HCT116 (cell line): Measurements from ENCODE around the gene AGGF1. TPM values are rescaled to one million over a fixed set of nuclear protein-coding genes. Genes with fewer than 3 reads are reported as not detected.
"Not testable (repeated sequence)": the region's sequence is repeated elsewhere in the genome, so short reads cannot be mapped to it uniquely, and the experiment has no call there.

Experiments used
- ATAC-seq: fragments of 200-7000 bp; cut with Tn5 transposase; 2 replicates; pipeline ENCODE4 v1.9.1; 2020; ENCODE audit warnings: mild to moderate bottlenecking, moderate library complexity
- BruUV-seq: library from RNA; stranded (reverse); fragments of 400-500 nt; replicated peaks from 2 replicates; lab custom pipeline; 2021; lab: Mats Ljungman, UMichigan
- CTCF ChIA-PET: fragments of 300-600 bp; sonication (Branson Sonifier 250); formaldehyde crosslinking; loops from one replicate; lab custom pipeline; 2021; ENCODE audit warnings: antibody characterized with exemption; lab: Charles Lee
- POLR2A ChIA-PET: fragments of 300-600, 350-600 bp; sonication (Branson Sonifier 250); formaldehyde crosslinking; loops from one replicate; lab custom pipeline; 2021; ENCODE audit warnings: antibody characterized with exemption; lab: Charles Lee
- RAD21 ChIA-PET, 2 experiments: fragments of 300-600 bp; sonication (Branson Sonifier 250); formaldehyde crosslinking; loops; one replicate each; lab custom pipeline; 2023; ENCODE audit warnings: low total read pairs in 2 of 2; ENCODE audit not compliant: uncharacterized antibody in 2 of 2, unreplicated experiment in 2 of 2, low non-redundant PET in 1 of 2; lab: Charles Lee
- DNase-seq: peaks from one replicate; pipeline ENCODE4 v3.0.0-alpha.2; 2010; ENCODE audit warnings: low read depth, low spot score
- H2AFZ ChIP-seq: fragments of 200-600 bp; shearing (Covaris generic), sonication (generic); 2 replicates; pipeline ENCODE4 v1.6.1; 2017; ENCODE audit warnings: low read depth, mixed run types, mixed read lengths, antibody characterized with exemption, low read length; ENCODE audit not compliant: poor library complexity, severe bottlenecking
- H3K27ac ChIP-seq: 2 replicates; pipeline ENCODE4 v1.5.1; 2012; ENCODE audit warnings: low read depth, low read length
- H3K27me3 ChIP-seq: fragments of 200-600 bp; sonication (generic); 2 replicates; pipeline ENCODE4 v1.6.1; 2016; ENCODE audit warnings: mixed run types, low read length, mixed read lengths; ENCODE audit not compliant: insufficient read depth
- H3K36me3 ChIP-seq, 2 experiments: fragments of 200-500 bp in 1 of 2; fragments of 200-600 bp in 1 of 2; sonication (Bioruptor generic) in 1 of 2; sonication (generic) in 1 of 2; 2 replicates each; pipeline versions ENCODE4 v1.5.1 to v1.6.1; 2014 to 2016; ENCODE audit warnings: low read length in 2 of 2, inconsistent platforms in 1 of 2, mixed read lengths in 1 of 2, mixed run types in 1 of 2; ENCODE audit not compliant: insufficient read depth in 2 of 2, control insufficient read depth in 1 of 2
- H3K4me1 ChIP-seq, 2 experiments: fragments of 200-600 bp in 1 of 2; sonication (generic) in 1 of 2; 2 replicates each; pipeline versions ENCODE4 v1.5.1 to v1.6.1; 2012 to 2017; ENCODE audit warnings: low read length in 2 of 2, inconsistent platforms in 1 of 2, mild to moderate bottlenecking in 1 of 2, mixed read lengths in 1 of 2, mixed run types in 1 of 2, moderate library complexity in 1 of 2; ENCODE audit not compliant: insufficient read depth in 2 of 2, control insufficient read depth in 1 of 2
- H3K4me2 ChIP-seq: fragments of 200-600 bp; sonication (generic); 2 replicates; pipeline ENCODE4 v1.6.1; 2017; ENCODE audit warnings: mixed run types, low read length, mixed read lengths
- H3K4me3 ChIP-seq, 2 experiments: fragments of 200-600 bp in 1 of 2; sonication (generic) in 1 of 2; replicated peaks in 1 of 2; 2 replicates each; pipeline ENCODE4 v1.5.1; 2011 to 2016; ENCODE audit warnings: low read length in 2 of 2, control low read depth in 1 of 2, low read depth in 1 of 2, mild to moderate bottlenecking in 1 of 2, mixed read lengths in 1 of 2, mixed run types in 1 of 2
- H3K79me2 ChIP-seq: fragments of 200-600 bp; sonication (generic); 2 replicates; pipeline ENCODE4 v1.6.1; 2017; ENCODE audit warnings: mild to moderate bottlenecking, mixed run types, low read length, moderate library complexity, mixed read lengths; ENCODE audit not compliant: insufficient read depth
- H3K9ac ChIP-seq: fragments of 200-600 bp; sonication (generic); 2 replicates; pipeline ENCODE4 v1.6.1; 2016; ENCODE audit warnings: low read length, mixed read lengths
- H3K9me2 ChIP-seq: fragments of 200-600 bp; sonication (generic), shearing (Covaris generic); 2 replicates; pipeline ENCODE4 v1.6.1; 2017; ENCODE audit warnings: mixed run types, mild to moderate bottlenecking, moderate library complexity; ENCODE audit not compliant: insufficient read depth
- H3K9me3 ChIP-seq, 2 experiments: fragments of 200-500 bp in 1 of 2; fragments of 200-600 bp in 1 of 2; sonication (Bioruptor generic) in 1 of 2; sonication (generic) in 1 of 2; 2 replicates each; pipeline ENCODE4 v1.6.1; 2014 to 2017; ENCODE audit warnings: low read length in 2 of 2, mixed read lengths in 2 of 2, inconsistent platforms in 1 of 2, low read depth in 1 of 2, mild to moderate bottlenecking in 1 of 2, mixed run types in 1 of 2, moderate library complexity in 1 of 2; ENCODE audit not compliant: control insufficient read depth in 1 of 2, insufficient read depth in 1 of 2
- H4K20me1 ChIP-seq: fragments of 200-600 bp; sonication (generic), shearing (Covaris generic); 2 replicates; pipeline ENCODE4 v1.6.1; 2017; ENCODE audit warnings: mixed run types, mild to moderate bottlenecking, moderate library complexity; ENCODE audit not compliant: insufficient read depth
- ATF3 ChIP-seq: IDR thresholded peaks from 2 replicates; pipeline ENCODE4 v1.6.1; 2012
- CEBPB ChIP-seq: IDR thresholded peaks from 2 replicates; pipeline ENCODE4 v1.6.1; 2012; ENCODE audit warnings: low read depth
- FOSL1 ChIP-seq: IDR thresholded peaks from 2 replicates; pipeline ENCODE4 v1.6.1; 2012; ENCODE audit warnings: low read depth
- ZFX ChIP-seq: fragments of 450-650 bp; IDR thresholded peaks from 2 replicates; pipeline ENCODE4 v1.6.1; 2017
- intact Hi-C: fragments of 100-400 bp; cut with micrococcal nuclease; formaldehyde crosslinking; loops from 2 replicates; pipeline ENCODE4 v1.10.0; 2022
- total RNA-seq: library from RNA; stranded (reverse); gene quantifications from one replicate; pipeline ENCODE4 v1.2.1, GENCODE V29; 2021; ENCODE audit not compliant: unreplicated experiment

The AGGF1 gene
- total RNA-seq, 1 experiment from 2014 or later, result 22.2 TPM

GRCh38 chr5:76998251-76998650 is 32.0 kb upstream of the AGGF1 start:
- H3K4me2 ChIP-seq, H3K9me3 ChIP-seq, H3K27me3 ChIP-seq, POLR2A ChIA-PET, DNase-seq, RAD21 ChIA-PET, H3K79me2 ChIP-seq, H2AFZ ChIP-seq, BruUV-seq, intact Hi-C loops, H3K4me3 ChIP-seq, ATAC-seq, H3K9ac ChIP-seq, CTCF ChIA-PET, H3K9me2 ChIP-seq, H4K20me1 ChIP-seq, H3K4me1 ChIP-seq, H3K27ac ChIP-seq, H3K36me3 ChIP-seq: not testable (repeated sequence)

- DNase-seq, result no peak
- H3K27ac ChIP-seq, result no peak overlapping the region
- H3K36me3 ChIP-seq, result no peaks in the 10 kb centered on the region
- ChIA-PET CTCF (no interaction called here), POLR2A (no interaction called here), RAD21 (no interaction called here)
- H3K9me2 ChIP-seq, result no peaks in the 10 kb centered on the region
- intact Hi-C loops, result no loop called here
- peaks cover 0 to 5% of the 10 kb centered on the region in 2 experiments; a peak in 1 of 4 replicates for H3K4me1 ChIP-seq
- H3K79me2 ChIP-seq, result no peaks in the 10 kb centered on the region
- H3K27me3 ChIP-seq, result no peaks in the 10 kb centered on the region
- ATAC-seq, result no peak
- no peak overlapping the region for H2AFZ ChIP-seq
- no peaks in the 10 kb centered on the region for H4K20me1 ChIP-seq
- H3K4me2 ChIP-seq, result no peak overlapping the region
- BruUV-seq, result no TSS peak
- H3K9me3 ChIP-seq, result no peaks in the 10 kb centered on the region
- H3K4me3 ChIP-seq, result no peak overlapping the region
- H3K9ac ChIP-seq, result no peak overlapping the region
- TF ChIP-seq CEBPB, result peak; percentile 53
- 0 out of 2 replicates have a peak, but pooled peaks have one; percentile 10 for TF ChIP-seq FOSL1
- TF ChIP-seq ATF3, result 0 out of 2 replicates have a peak, but pooled peaks have one; percentile 26
- no peak for TF ChIP-seq ZFX
Observed at GRCh38 chr5:76999451-76999850, 30.8 kb upstream of the AGGF1 start.
